GM12878 (cell line): ENCODE data around the gene NEK11. TPM values are rescaled to one million over a fixed set of nuclear protein-coding genes. Genes with fewer than 3 reads are reported as not detected.

Experiments used
- ATAC-seq: fragments of 200-7000 bp; cut with Tn5 transposase; 3 replicates; pipeline ENCODE4 v1.9.1; 2020; ENCODE audit warnings: mild to moderate bottlenecking, moderate library complexity
- BruUV-seq: library from RNA; stranded (reverse); fragments of 400-500 nt; replicated peaks from 2 replicates; lab custom pipeline; 2021; lab: Mats Ljungman, UMichigan
- CTCF ChIA-PET: fragments of 300-600 bp; sonication (Branson Sonifier 250); formaldehyde crosslinking; extraction: SDS; loops from one replicate; lab custom pipeline; 2021; ENCODE audit warnings: inconsistent platforms; lab: Yijun Ruan, JAX
- POLR2A ChIA-PET: fragments of 350-600 bp; formaldehyde crosslinking; extraction: SDS; loops from one replicate; lab custom pipeline; 2021; ENCODE audit warnings: inconsistent platforms; lab: Charles Lee
- RAD21 ChIA-PET: fragments of 300-600 bp; sonication (Branson Sonifier 250); formaldehyde crosslinking; loops from one replicate; lab custom pipeline; 2023; ENCODE audit warnings: antibody characterized with exemption; ENCODE audit not compliant: unreplicated experiment; lab: Charles Lee
- SMC1A ChIA-PET: fragments of 300-600 bp; sonication (Branson Sonifier 250); formaldehyde crosslinking; loops from one replicate; lab custom pipeline; 2023; ENCODE audit not compliant: unreplicated experiment, uncharacterized antibody; lab: Charles Lee
- DNase-seq: peaks from one replicate; pipeline ENCODE4 v3.0.0-alpha.2; 2011; ENCODE audit warnings: low read depth, low spot score
- FAIRE-seq: peaks from 3 replicates; lab custom pipeline; 2011; peaks lifted over from hg19 to GRCh38; lab: Jason Lieb, UNC
- H2AFZ ChIP-seq: 2 replicates; pipeline ENCODE4 v1.6.0; 2011; ENCODE audit warnings: low read depth, low read length, control low read depth; ENCODE audit not compliant: control insufficient read depth
- H3K27ac ChIP-seq: 2 replicates; pipeline ENCODE4 v1.5.1; 2011; ENCODE audit warnings: control low read depth; ENCODE audit not compliant: control insufficient read depth, insufficient read depth
- H3K27me3 ChIP-seq, 2 experiments: replicated peaks in 1 of 2; 2 replicates each; pipeline versions ENCODE4 v1.6.0 to v1.6.1; 2011; ENCODE audit warnings: low read length in 1 of 2; ENCODE audit not compliant: control insufficient read depth in 2 of 2, insufficient read depth in 2 of 2
- H3K36me3 ChIP-seq, 2 experiments: 2 replicates each; pipeline ENCODE4 v1.5.1; 2011; ENCODE audit warnings: low read length in 1 of 2; ENCODE audit not compliant: control insufficient read depth in 2 of 2, insufficient read depth in 2 of 2
- H3K4me1 ChIP-seq: 2 replicates; pipeline ENCODE4 v1.6.1; 2011; ENCODE audit warnings: mild to moderate bottlenecking, low read length, moderate library complexity, mixed read lengths; ENCODE audit not compliant: control insufficient read depth, insufficient read depth
- H3K4me2 ChIP-seq: 2 replicates; pipeline ENCODE4 v1.6.0; 2011; ENCODE audit warnings: control low read depth; ENCODE audit not compliant: control insufficient read depth, insufficient read depth
- H3K4me3 ChIP-seq: fragments of 200-600 bp; sonication (generic); 2 replicates; pipeline ENCODE4 v1.5.1; 2016
- H3K79me2 ChIP-seq: 2 replicates; pipeline ENCODE4 v1.6.0; 2011; ENCODE audit warnings: low read length; ENCODE audit not compliant: control insufficient read depth, insufficient read depth
- H3K9ac ChIP-seq: 2 replicates; pipeline ENCODE4 v1.8.0; 2011; ENCODE audit warnings: low read length, control low read depth, mixed read lengths; ENCODE audit not compliant: control insufficient read depth, insufficient read depth
- H3K9me3 ChIP-seq: replicated peaks from 3 replicates; pipeline ENCODE4 v1.5.1; 2011; ENCODE audit warnings: mild to moderate bottlenecking, low read length; ENCODE audit not compliant: control insufficient read depth, insufficient read depth
- H4K20me1 ChIP-seq: 2 replicates; pipeline ENCODE4 v1.6.0; 2011; ENCODE audit not compliant: control insufficient read depth, insufficient read depth
- BACH1 ChIP-seq: fragments of 450-650 bp; IDR thresholded peaks from 2 replicates; pipeline ENCODE4 v1.6.1; 2017; ENCODE audit warnings: mild to moderate bottlenecking, borderline replicate concordance
- DPF2 ChIP-seq: fragments of 450-650 bp; IDR thresholded peaks from 2 replicates; pipeline ENCODE4 v1.6.1; 2017; ENCODE audit warnings: mild to moderate bottlenecking
- ESRRA ChIP-seq: IDR thresholded peaks from 2 replicates; pipeline ENCODE4 v1.6.1; 2012; ENCODE audit warnings: mild to moderate bottlenecking, low read length, improper control_type of control experiment
- HDGF ChIP-seq: fragments of 450-650 bp; IDR thresholded peaks from 2 replicates; pipeline ENCODE4 v1.6.1; 2016; ENCODE audit warnings: antibody characterized with exemption
- JUND ChIP-seq: IDR thresholded peaks from 2 replicates; pipeline ENCODE4 v1.6.1; 2012; ENCODE audit warnings: low read depth, mild to moderate bottlenecking, low read length, improper control_type of control experiment, moderate library complexity
- MYB ChIP-seq: fragments of 150-350 bp; IDR thresholded peaks from 2 replicates; pipeline ENCODE4 v1.6.1; 2014; ENCODE audit warnings: mild to moderate bottlenecking, low read depth, low read length, borderline replicate concordance
- NFXL1 ChIP-seq: fragments of 450-650 bp; IDR thresholded peaks from 2 replicates; pipeline ENCODE4 v1.6.1; 2017; ENCODE audit warnings: antibody characterized with exemption, mild to moderate bottlenecking, borderline replicate concordance
- NFYB ChIP-seq: IDR thresholded peaks from 2 replicates; pipeline ENCODE4 v1.6.1; 2011; ENCODE audit warnings: low read depth, mild to moderate bottlenecking, low read length, improper control_type of control experiment, moderate library complexity; ENCODE audit not compliant: insufficient read depth
- NR2C2 ChIP-seq: IDR thresholded peaks from 2 replicates; pipeline ENCODE4 v1.6.1; 2011; ENCODE audit warnings: borderline replicate concordance, low read depth; ENCODE audit not compliant: control insufficient read depth, insufficient read length
- RAD21 ChIP-seq: IDR thresholded peaks from 2 replicates; pipeline ENCODE4 v1.6.1; 2011; ENCODE audit warnings: mild to moderate bottlenecking, low read depth, low read length, moderate library complexity; ENCODE audit not compliant: insufficient read depth
- SIN3A ChIP-seq: IDR thresholded peaks from 2 replicates; pipeline ENCODE4 v1.6.1; 2012; ENCODE audit warnings: low read depth, low read length, improper control_type of control experiment
- SIX5 ChIP-seq: IDR thresholded peaks from 2 replicates; pipeline ENCODE4 v1.6.1; 2011; ENCODE audit warnings: mild to moderate bottlenecking, low read depth, low read length, moderate library complexity; ENCODE audit not compliant: severe bottlenecking
- SMC3 ChIP-seq: IDR thresholded peaks from 2 replicates; pipeline ENCODE4 v1.6.1; 2011; ENCODE audit warnings: low read length, improper control_type of control experiment, borderline replicate concordance
- SP1 ChIP-seq: IDR thresholded peaks from one replicate; pipeline ENCODE4 v1.6.1; 2011; ENCODE audit warnings: low read depth, low read length
- TBL1XR1 ChIP-seq: IDR thresholded peaks from 2 replicates; pipeline ENCODE4 v1.6.1; 2012; ENCODE audit warnings: low read depth, low read length, improper control_type of control experiment
- ZBTB33 ChIP-seq: fragments of 450-650 bp; IDR thresholded peaks from 2 replicates; pipeline ENCODE4 v1.6.1; 2017; ENCODE audit warnings: mild to moderate bottlenecking
- WGBS: methylation state at CpG from one replicate; pipeline ENCODE4 v1.1.6; 2016; ENCODE audit warnings: low lambda C conversion rate; ENCODE audit not compliant: insufficient replicate concordance, insufficient coverage; ENCODE audit errors: missing lambda C conversion rate; 5-methylcytosine and 5-hydroxymethylcytosine counted together
- in situ Hi-C: fragments of 300-500 bp; cut with MboI; formaldehyde crosslinking; loops from 9 replicates; pipeline ENCODE4 v1.14.3; 2018; ENCODE audit warnings: mixed read lengths
- intact Hi-C: fragments of 100-400 bp; cut with micrococcal nuclease; formaldehyde crosslinking; loops from one replicate; pipeline ENCODE4 v1.14.2; 2022; ENCODE audit not compliant: unreplicated experiment
- polyA plus RNA-seq, 11 experiments: library from polyadenylated mRNA; depleted of rRNA in 4 of 11; unstranded in 6 of 11; stranded (reverse) in 5 of 11; fragments of >200 nt; fragmentation: Nextera tagmentation in 4 of 11; fragmentation: Illumina TruSeq in 1 of 11; extraction: Ambion mirVana in 4 of 11; extraction: Trizol in 1 of 11; gene quantifications; 1 replicate in 1 of 11; 2 replicates in 10 of 11; pipeline versions ENCODE4 v1.2.1 to v1.2.3, GENCODE V29; 2011 to 2016; ENCODE audit warnings: inconsistent platforms in 2 of 11, missing spikeins in 2 of 11, low read depth in 1 of 11
- total RNA-seq, 4 experiments: library from RNA; depleted of rRNA in 3 of 4; stranded (reverse); fragments of >200 nt in 3 of 4; fragmentation: Illumina TruSeq in 1 of 4; extraction: Trizol in 1 of 4; gene quantifications; 2 replicates each; pipeline versions ENCODE4 v1.2.1 to v1.2.3, GENCODE V29; 2013 to 2021

NEK11 gene
- total and polyA plus RNA-seq, 10 of the 15 experiments (the other 5 are each of a cell fraction or from before 2014, with no cell fraction given), result 0.05 to 0.94 (median 0.36) TPM; not detected in 1

GRCh38 chr3:131353986-131354385, 327.3 kb downstream of the NEK11 start:
- H3K27ac ChIP-seq, result no peak overlapping the region
- H3K4me1 ChIP-seq, result no peaks in the 10 kb centered on the region
- SMC1A ChIA-PET, result interaction anchor here (1.0 to 1.6 kb wide), 3 partner anchors 8 to 118 kb away, joined by 3 to 4 read pairs (median 3); no protein-coding TSS in a partner anchor
- intact Hi-C loops, result no loop called here
- FAIRE-seq (no peak), ATAC-seq (no peak), DNase-seq (no peak)
- POLR2A ChIA-PET, result interaction anchor here (0.6 to 1.0 kb wide), 2 partner anchors 28 to 179 kb away, joined by 3 to 7 read pairs; partner anchors contain the start of gene NUDT16
- H3K27me3 ChIP-seq, result no peaks in the 10 kb centered on the region
- RAD21 ChIA-PET, result no interaction called here
- no peak overlapping the region for H2AFZ ChIP-seq
- no peak overlapping the region for H3K4me2 ChIP-seq
- BruUV-seq, result no TSS peak
- H3K9me3 ChIP-seq, result no peaks in the 10 kb centered on the region
- 3% methylated on average over 2 of the region's 2 CpGs for WGBS
- CTCF ChIA-PET, result no interaction called here
- H3K36me3 ChIP-seq, result no peaks in the 10 kb centered on the region
- H3K9ac ChIP-seq, result no peak overlapping the region
- no peaks in the 10 kb centered on the region for H4K20me1 ChIP-seq
- in situ Hi-C loops, result no loop called here
- no peak for TF ChIP-seq SIN3A
- no peak for TF ChIP-seq ESRRA
- TF ChIP-seq BACH1, result no peak
- no peak for TF ChIP-seq SIX5
- TF ChIP-seq, all 136 proteins: peak for 0
- H3K79me2 ChIP-seq, result no peaks in the 10 kb centered on the region
- no peak overlapping the region for H3K4me3 ChIP-seq

GRCh38 chr3:131356006-131356595, 329.4 kb downstream of the NEK11 start:
- no peak overlapping the region for H3K27ac ChIP-seq
- CTCF ChIA-PET, result interaction anchor here (0.7 kb wide), 1 partner anchor 15 kb away, joined by 3 read pairs; no protein-coding TSS in a partner anchor
- no peaks in the 10 kb centered on the region for H3K36me3 ChIP-seq
- in situ Hi-C loops, result no loop called here
- SMC1A ChIA-PET, result interaction anchor here (0.5 to 1.3 kb wide), 2 partner anchors 23 to 452 kb away, joined by 3 read pairs; no protein-coding TSS in a partner anchor
- no peak for DNase-seq
- H3K4me2 ChIP-seq, result no peak overlapping the region
- 42% methylated on average over 5 of the region's 5 CpGs for WGBS
- no peak overlapping the region for H3K9ac ChIP-seq
- no peaks in the 10 kb centered on the region for H3K79me2 ChIP-seq
- no peaks in the 10 kb centered on the region for H3K9me3 ChIP-seq
- H3K4me1 ChIP-seq, result no peaks in the 10 kb centered on the region
- no peak for FAIRE-seq
- no peak overlapping the region for H3K4me3 ChIP-seq
- POLR2A ChIA-PET, result no interaction called here
- BruUV-seq, result no TSS peak
- no peaks in the 10 kb centered on the region for H3K27me3 ChIP-seq
- intact Hi-C loops, result no loop called here
- no peak overlapping the region for H2AFZ ChIP-seq
- ATAC-seq, result no peak
- RAD21 ChIA-PET, result no interaction called here
- no peaks in the 10 kb centered on the region for H4K20me1 ChIP-seq
- TF ChIP-seq SMC3 (no peak), NFXL1 (no peak), NR2C2 (no peak), TBL1XR1 (no peak), ZBTB33 (no peak), HDGF (no peak), DPF2 (no peak), RAD21 (no peak), SP1 (no peak), NFYB (no peak), JUND (no peak), MYB (no peak)
